CD4-positive, alpha-beta T cell (primary cell): Measurements from ENCODE around the gene DYNLT2. TPM values are rescaled to one million over a fixed set of nuclear protein-coding genes. Genes with fewer than 3 reads are reported as not detected.

Experiments
- ATAC-seq: fragments of 200-7000 bp; cut with Tn5 transposase; one replicate; pipeline ENCODE4 v1.10.0; 2022; ENCODE audit warnings: mild to moderate bottlenecking; ENCODE audit not compliant: poor library complexity
- CTCF ChIA-PET: fragments of 350-600 bp; sonication (Branson Sonifier 250); formaldehyde crosslinking; loops from one replicate; lab custom pipeline; 2021; ENCODE audit warnings: antibody characterized with exemption, inconsistent platforms; lab: Charles Lee
- POLR2A ChIA-PET: fragments of 350-600 bp; sonication (Branson Sonifier 250); formaldehyde crosslinking; loops from one replicate; lab custom pipeline; 2021; ENCODE audit warnings: antibody characterized with exemption, inconsistent platforms; lab: Charles Lee
- DNase-seq, 14 experiments: peaks; one replicate each; pipeline ENCODE4 v3.0.0-alpha.2; 2013 to 2020; ENCODE audit warnings: mixed read lengths in 2 of 14
- H3K27ac ChIP-seq, 2 donors: one replicate each; pipeline versions ENCODE4 v1.5.1 to v1.7.0; 2013; ENCODE audit warnings: low read length in 2 of 2, low read depth in 1 of 2, mild to moderate bottlenecking in 1 of 2
- H3K27me3 ChIP-seq, 2 experiments: 1 replicate in 1 of 2; 2 replicates in 1 of 2; pipeline versions ENCODE4 v1.6.1 to v1.7.0; 2013; ENCODE audit warnings: low read length in 2 of 2, control low read depth in 1 of 2, mild to moderate bottlenecking in 1 of 2, moderate library complexity in 1 of 2; ENCODE audit not compliant: insufficient read depth in 2 of 2, control insufficient read depth in 1 of 2
- H3K36me3 ChIP-seq: one replicate; pipeline ENCODE4 v1.6.1; 2013; ENCODE audit warnings: low read length, control low read depth; ENCODE audit not compliant: insufficient read depth
- H3K4me1 ChIP-seq: one replicate; pipeline ENCODE4 v1.6.1; 2013; ENCODE audit warnings: low read length, control low read depth; ENCODE audit not compliant: insufficient read depth
- H3K4me3 ChIP-seq: one replicate; pipeline ENCODE4 v1.5.1; 2013; ENCODE audit warnings: mild to moderate bottlenecking, low read length, moderate library complexity
- H3K9me3 ChIP-seq, 2 experiments: 1 replicate in 1 of 2; 2 replicates in 1 of 2; pipeline versions ENCODE4 v1.6.1 to v1.7.0; 2013; ENCODE audit warnings: low read length in 2 of 2, mild to moderate bottlenecking in 2 of 2, control low read depth in 1 of 2, moderate library complexity in 1 of 2; ENCODE audit not compliant: control insufficient read depth in 1 of 2, insufficient read depth in 1 of 2
- H3K27ac Mint-ChIP-seq: one replicate; pipeline ENCODE4 v1.8.0; 2020; ENCODE audit warnings: mixed read lengths
- H3K27me3 Mint-ChIP-seq: one replicate; pipeline ENCODE4 v1.8.0; 2021; ENCODE audit warnings: mixed read lengths
- H3K36me3 Mint-ChIP-seq: one replicate; pipeline ENCODE4 v1.8.0; 2021; ENCODE audit warnings: low read depth, mixed read lengths
- H3K4me1 Mint-ChIP-seq: one replicate; pipeline ENCODE4 v1.8.0; 2021; ENCODE audit warnings: low read depth, mixed read lengths
- H3K4me3 Mint-ChIP-seq: one replicate; pipeline ENCODE4 v1.8.0; 2020; ENCODE audit warnings: mild to moderate bottlenecking, mixed read lengths
- H3K9me3 Mint-ChIP-seq: one replicate; pipeline ENCODE4 v1.8.0; 2020; ENCODE audit warnings: mixed read lengths
- intact Hi-C, 2 experiments: fragments of 100-400 bp; cut with DNase I in 1 of 2; cut with micrococcal nuclease in 1 of 2; formaldehyde crosslinking; loops; one replicate each; pipeline versions ENCODE4 v1.15.1 to v1.9.0; 2023 to 2025; cut with DNase I, micrococcal nuclease
- total RNA-seq, 174 experiments: library from RNA in 2 of 174; stranded (reverse) in 2 of 174; gene quantifications; one replicate each; pipeline ENCODE4 v1.2.3 and lab custom pipeline; 2021 to 2026
- TF ChIP-seq, protein P1 (sequence below): fragments of 200-600 bp; IDR thresholded peaks from one replicate; pipeline ENCODE4 v1.8.0; 2022; ENCODE audit warnings: antibody characterized with exemption, mild to moderate bottlenecking

The DYNLT2 gene
- total RNA-seq, 2 experiments from 2014 or later = 4.1 to 4.3 TPM

DNA sequence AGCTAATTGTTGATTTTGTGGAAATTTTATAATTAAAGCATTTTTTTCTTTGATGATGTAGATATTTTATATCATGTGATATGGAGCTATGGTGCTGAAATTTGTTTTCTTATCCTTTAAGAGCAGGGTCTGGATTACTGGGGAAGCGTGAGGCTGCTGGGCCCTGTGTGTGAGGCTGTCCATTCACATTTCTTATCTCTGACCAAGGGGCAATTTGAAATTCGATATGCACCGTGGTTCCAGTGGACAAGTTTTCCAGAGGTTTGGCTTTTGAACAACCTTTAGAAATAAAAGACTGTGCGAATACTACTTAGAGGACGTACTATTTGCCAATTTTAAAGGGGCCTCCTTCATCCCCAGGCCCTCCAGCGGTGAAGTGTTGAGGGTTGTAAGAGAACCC lies 3.8 kb upstream of the DYNLT2 start:
- Mint-ChIP-seq H3K4me3 (no peak overlapping the region), H3K27ac (no peak overlapping the region), H3K27me3 (no peaks in the 10 kb centered on the region), H3K9me3 (no peaks in the 10 kb centered on the region), H3K4me1 (peaks cover 29% of the 10 kb centered on the region), H3K36me3 (peaks cover 51% of the 10 kb centered on the region)
- H3K36me3 ChIP-seq = peaks cover 38% of the 10 kb centered on the region
- no peak overlapping the region for H3K27ac ChIP-seq
- intact Hi-C loops = loop anchor here in 1 of 2 experiments (10.0 kb wide), 1 partner anchor 860 kb away; no protein-coding TSS in a partner anchor
- TF ChIP-seq, protein P1, sequence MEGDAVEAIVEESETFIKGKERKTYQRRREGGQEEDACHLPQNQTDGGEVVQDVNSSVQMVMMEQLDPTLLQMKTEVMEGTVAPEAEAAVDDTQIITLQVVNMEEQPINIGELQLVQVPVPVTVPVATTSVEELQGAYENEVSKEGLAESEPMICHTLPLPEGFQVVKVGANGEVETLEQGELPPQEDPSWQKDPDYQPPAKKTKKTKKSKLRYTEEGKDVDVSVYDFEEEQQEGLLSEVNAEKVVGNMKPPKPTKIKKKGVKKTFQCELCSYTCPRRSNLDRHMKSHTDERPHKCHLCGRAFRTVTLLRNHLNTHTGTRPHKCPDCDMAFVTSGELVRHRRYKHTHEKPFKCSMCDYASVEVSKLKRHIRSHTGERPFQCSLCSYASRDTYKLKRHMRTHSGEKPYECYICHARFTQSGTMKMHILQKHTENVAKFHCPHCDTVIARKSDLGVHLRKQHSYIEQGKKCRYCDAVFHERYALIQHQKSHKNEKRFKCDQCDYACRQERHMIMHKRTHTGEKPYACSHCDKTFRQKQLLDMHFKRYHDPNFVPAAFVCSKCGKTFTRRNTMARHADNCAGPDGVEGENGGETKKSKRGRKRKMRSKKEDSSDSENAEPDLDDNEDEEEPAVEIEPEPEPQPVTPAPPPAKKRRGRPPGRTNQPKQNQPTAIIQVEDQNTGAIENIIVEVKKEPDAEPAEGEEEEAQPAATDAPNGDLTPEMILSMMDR = no peak
- no peak overlapping the region for H3K4me3 ChIP-seq
- ATAC-seq = no peak
- no peaks in the 10 kb centered on the region for H3K27me3 ChIP-seq
- peaks cover 14% of the 10 kb centered on the region for H3K4me1 ChIP-seq
- ChIA-PET CTCF (interaction anchor here (1.1 kb wide), 1 partner anchor 27 kb away, joined by 3 read pairs; no protein-coding TSS in a partner anchor), POLR2A (interaction anchor here (1.5 kb wide), 1 partner anchor 32 kb away, joined by 6 read pairs; no protein-coding TSS in a partner anchor)
- no peaks in the 10 kb centered on the region for H3K9me3 ChIP-seq
- DNase-seq = no peak

DNA sequence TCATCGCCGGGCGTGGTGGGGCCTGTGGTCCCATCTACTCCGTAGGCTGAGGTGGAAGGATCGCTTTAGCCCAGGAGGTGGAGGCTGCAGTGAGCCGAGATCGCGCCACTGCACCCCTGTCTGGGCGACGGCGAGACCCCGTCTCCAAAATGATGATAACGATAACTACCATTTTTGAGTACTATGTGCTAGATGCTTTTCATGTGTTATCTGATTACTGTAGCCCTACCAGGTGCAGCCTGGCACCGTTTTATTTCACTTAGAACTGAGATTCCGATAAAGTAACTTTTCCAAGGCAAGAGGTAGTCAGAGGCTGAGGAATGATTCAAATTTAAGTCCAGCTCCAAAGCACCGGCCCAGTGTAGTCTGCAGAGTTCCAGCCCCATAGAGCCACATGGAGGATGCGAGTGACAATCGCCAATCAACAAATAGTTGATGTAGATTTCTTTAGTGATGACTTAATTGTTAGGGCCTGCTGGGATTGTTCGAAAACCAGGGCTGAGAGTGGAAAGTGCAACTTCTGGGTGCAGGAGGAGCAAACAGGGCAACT lies 777 bp upstream of the DYNLT2 start:
- Mint-ChIP-seq H3K4me3 (peak overlapping the region; percentile 99), H3K27ac (peak overlapping the region; percentile 100), H3K4me1 (peaks cover 39% of the 10 kb centered on the region), H3K27me3 (no peaks in the 10 kb centered on the region), H3K36me3 (peaks cover 21% of the 10 kb centered on the region), H3K9me3 (no peaks in the 10 kb centered on the region)
- Histone ChIP-seq H3K36me3 (peaks cover 9% of the 10 kb centered on the region), H3K4me3 (peak overlapping the region; percentile 87), H3K9me3 (no peaks in the 10 kb centered on the region), H3K4me1 (peaks cover 14% of the 10 kb centered on the region), H3K27me3 (no peaks in the 10 kb centered on the region), H3K27ac (peak overlapping the region; percentile 92 to 94)
- DNase-seq (no peak), ATAC-seq (peak; percentile 24)
- TF ChIP-seq, protein P1 = no peak
- ChIA-PET POLR2A (interaction anchor here (0.6 to 5.6 kb wide), 18 partner anchors 12 to 832 kb away, joined by 3 to 111 read pairs (median 4); partner anchors contain the start of genes C6orf120, PDCD2, PHF10 and PSMB1), CTCF (interaction anchor here (1.2 to 1.3 kb wide), 3 partner anchors 30 to 50 kb away, joined by 3 to 6 read pairs (median 5); partner anchors contain the start of genes C6orf120 and WDR27)
- intact Hi-C loops = loop anchor here in 1 of 2 experiments (1.0 to 10.0 kb wide), 3 partner anchors 50 to 857 kb away; partner anchors contain the start of genes C6orf120, FAM120B and WDR27

DNA sequence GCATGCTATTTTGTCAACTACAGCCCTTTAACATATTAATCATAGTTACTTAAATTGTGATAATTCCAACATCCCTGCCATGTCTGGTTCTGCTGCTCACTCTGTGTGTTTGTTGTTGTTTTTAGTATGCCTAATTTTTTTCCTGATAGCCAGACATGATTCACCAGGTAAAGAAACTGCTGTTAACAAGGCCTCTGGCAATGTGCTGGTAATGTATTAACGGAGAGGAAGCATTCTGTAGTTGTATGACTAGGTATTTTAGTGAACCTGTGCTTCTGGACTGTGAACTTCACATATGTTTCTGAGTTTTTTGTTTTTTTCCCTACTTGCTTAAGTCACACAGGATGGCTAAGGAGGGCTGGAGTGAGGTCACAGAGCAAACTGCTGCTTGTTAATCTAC lies 4.8 kb downstream of the DYNLT2 start:
- Mint-ChIP-seq H3K9me3 (peaks cover 5% of the 10 kb centered on the region), H3K4me3 (no peak overlapping the region), H3K36me3 (peaks cover 9% of the 10 kb centered on the region), H3K27me3 (no peaks in the 10 kb centered on the region), H3K27ac (no peak overlapping the region), H3K4me1 (peaks cover 24% of the 10 kb centered on the region)
- no peak for ATAC-seq
- no peak for DNase-seq
- no peaks in the 10 kb centered on the region for H3K36me3 ChIP-seq
- no peak overlapping the region for H3K27ac ChIP-seq
- H3K4me3 ChIP-seq = no peak overlapping the region
- H3K4me1 ChIP-seq = peaks cover 4% of the 10 kb centered on the region
- H3K27me3 ChIP-seq = no peaks in the 10 kb centered on the region
- H3K9me3 ChIP-seq = peaks cover 0 to 3% of the 10 kb centered on the region in 2 experiments
- ChIA-PET POLR2A (interaction anchor here (0.8 kb wide), 1 partner anchor 22 kb away, joined by 3 read pairs; the partner anchor contains the start of gene PHF10), CTCF (interaction anchor here (1.0 kb wide), 1 partner anchor 12 kb away, joined by 3 read pairs; no protein-coding TSS in a partner anchor)
- TF ChIP-seq, protein P1 = no peak
- intact Hi-C loops = no loop called here
